Suppressor macrophage (primary cell): ENCODE results near the gene SLC22A1.
"Not testable (repeated sequence)": the region's sequence is repeated elsewhere in the genome, so short reads cannot be mapped to it uniquely, and the experiment has no call there.

ENCODE experiments used
- DNase-seq, 4 experiments: peaks; one replicate each; pipeline ENCODE4 v3.0.0-alpha.2; 2020 to 2022

The SLC22A1 gene

GRCh38 chr6:160093946-160094345, 27.7 kb upstream of the SLC22A1 start:
- DNase-seq: no peak

GRCh38 chr6:160095146-160095845, 26.3 kb upstream of the SLC22A1 start:
- no peak for DNase-seq

- DNase-seq: no peak
These were observed 20.1 kb upstream of the SLC22A1 start for GRCh38 chr6:160101277-160102205.

- DNase-seq: no peak
These were observed 19.2 kb upstream of the SLC22A1 start for GRCh38 chr6:160102399-160102798.

- peak in 2 of 4 experiments; percentile 20 to 21 for DNase-seq
These were observed 18.4 kb upstream of the SLC22A1 start for GRCh38 chr6:160102956-160103824.

- DNase-seq: no peak
These were observed 17.9 kb upstream of the SLC22A1 start for GRCh38 chr6:160103825-160104100.

GRCh38 chr6:160104821-160105517, 16.6 kb upstream of the SLC22A1 start:
- no peak for DNase-seq

- no peak for DNase-seq
These were observed 15.6 kb upstream of the SLC22A1 start for GRCh38 chr6:160106010-160106409.

GRCh38 chr6:160106701-160107100, 14.9 kb upstream of the SLC22A1 start:
- no peak for DNase-seq

GRCh38 chr6:160108077-160108476, 13.5 kb upstream of the SLC22A1 start:
- no peak for DNase-seq

GRCh38 chr6:160110586-160111123, 11.0 kb upstream of the SLC22A1 start:
- peak in 1 of 4 experiments; percentile 1 for DNase-seq

GRCh38 chr6:160111806-160112205, 9.8 kb upstream of the SLC22A1 start:
- no peak for DNase-seq

- no peak for DNase-seq
These were observed 8.9 kb upstream of the SLC22A1 start for GRCh38 chr6:160112628-160113299.

- DNase-seq: not testable (repeated sequence)
These were observed 7.1 kb upstream of the SLC22A1 start for GRCh38 chr6:160114536-160114935.

GRCh38 chr6:160115421-160115820, 6.2 kb upstream of the SLC22A1 start:
- no peak for DNase-seq

- DNase-seq: no peak
These were observed 5.2 kb upstream of the SLC22A1 start for GRCh38 chr6:160116411-160116810.

GRCh38 chr6:160117137-160117536, 4.5 kb upstream of the SLC22A1 start:
- no peak for DNase-seq

- no peak for DNase-seq
These were observed 2.9 kb upstream of the SLC22A1 start for GRCh38 chr6:160118620-160119229.

GRCh38 chr6:160120087-160120486, 1.5 kb upstream of the SLC22A1 start:
- DNase-seq: no peak

GRCh38 chr6:160121981-160122380, 366 bp downstream of the SLC22A1 start:
- peak in 1 of 4 experiments; percentile 2 for DNase-seq

- DNase-seq: peak in 1 of 4 experiments; percentile 0
These were observed 1.1 kb downstream of the SLC22A1 start for GRCh38 chr6:160122744-160123143.
